Left hindlimb (tissue), 1 donor: Measurements from ENCODE around the gene SP140L.
"Not testable (repeated sequence)": the region's sequence is repeated elsewhere in the genome, so short reads cannot be mapped to it uniquely, and the experiment has no call there.

Experiments used
- DNase-seq: peaks from one replicate; pipeline ENCODE4 v3.0.0-alpha.2; 2018

The SP140L gene

GRCh38 chr2:230384986-230385385, 58.0 kb downstream of the SP140L start:
- no peak for DNase-seq

DNA sequence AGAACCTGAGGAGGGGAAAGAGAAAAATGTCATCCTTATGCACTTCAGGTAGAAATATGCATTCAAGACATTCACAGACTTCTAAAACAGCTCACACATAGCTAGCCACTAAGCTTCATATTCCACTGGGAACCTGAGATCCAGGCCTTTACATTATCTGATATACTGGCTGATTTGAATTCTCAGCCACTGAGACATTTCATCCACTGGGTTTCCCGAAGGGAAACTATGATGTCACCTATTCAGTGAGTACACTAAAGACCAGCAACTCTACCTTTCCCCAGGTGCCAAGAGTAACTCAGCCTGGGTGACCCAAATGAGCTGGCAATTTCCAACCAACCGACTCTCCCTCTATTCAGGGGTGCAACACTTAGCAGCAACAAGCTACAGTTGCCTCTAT, 67.3 kb downstream of the SP140L start:
- no peak for DNase-seq

DNA sequence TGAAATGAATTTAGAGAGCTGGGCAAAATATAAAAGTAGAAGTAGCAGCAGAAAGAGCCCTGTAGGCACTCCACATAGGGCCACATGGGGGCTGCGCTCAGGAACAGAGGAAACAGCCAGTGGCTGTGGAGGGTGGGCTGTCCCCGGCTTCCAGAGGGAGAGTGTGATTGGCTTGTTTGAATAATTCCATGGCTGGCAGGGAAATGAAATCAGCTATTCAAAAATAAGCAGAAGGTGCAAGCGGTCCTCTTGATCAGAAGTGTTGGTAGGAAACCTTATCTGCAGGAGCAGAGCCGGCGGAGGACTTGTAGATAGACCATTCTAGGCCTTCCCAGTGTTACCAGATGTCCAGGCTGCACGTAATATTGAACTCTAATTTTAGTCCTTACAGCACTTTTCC, 71.7 kb downstream of the SP140L start:
- DNase-seq: not testable (repeated sequence)

GRCh38 chr2:230400041-230400440, 73.0 kb downstream of the SP140L start:
- no peak for DNase-seq

- DNase-seq: no peak
Measured at GRCh38 chr2:230400454-230400853, 73.5 kb downstream of the SP140L start.

GRCh38 chr2:230401026-230401425, 74.0 kb downstream of the SP140L start:
- not testable (repeated sequence) for DNase-seq

GRCh38 chr2:230403746-230404145, 76.8 kb downstream of the SP140L start:
- no peak for DNase-seq

DNA sequence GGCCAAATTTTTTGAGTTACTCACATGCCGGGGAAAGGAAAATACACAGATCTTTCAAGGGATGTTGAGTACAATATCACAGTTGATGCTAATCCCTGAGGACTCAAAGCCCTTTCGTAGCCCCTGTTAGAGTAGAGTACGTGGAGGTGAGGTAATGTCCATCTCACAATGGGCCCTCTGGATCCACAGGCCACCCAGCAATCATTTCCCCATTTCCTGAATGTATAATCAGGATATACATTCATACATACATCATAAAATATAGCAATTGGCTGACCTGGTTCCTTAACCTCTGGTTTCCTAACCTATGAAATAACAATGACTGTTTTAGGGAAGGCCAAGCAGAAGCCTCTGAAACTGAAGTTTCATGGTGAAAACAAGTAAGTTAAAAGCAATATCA, 78.8 kb downstream of the SP140L start:
- no peak for DNase-seq

DNA sequence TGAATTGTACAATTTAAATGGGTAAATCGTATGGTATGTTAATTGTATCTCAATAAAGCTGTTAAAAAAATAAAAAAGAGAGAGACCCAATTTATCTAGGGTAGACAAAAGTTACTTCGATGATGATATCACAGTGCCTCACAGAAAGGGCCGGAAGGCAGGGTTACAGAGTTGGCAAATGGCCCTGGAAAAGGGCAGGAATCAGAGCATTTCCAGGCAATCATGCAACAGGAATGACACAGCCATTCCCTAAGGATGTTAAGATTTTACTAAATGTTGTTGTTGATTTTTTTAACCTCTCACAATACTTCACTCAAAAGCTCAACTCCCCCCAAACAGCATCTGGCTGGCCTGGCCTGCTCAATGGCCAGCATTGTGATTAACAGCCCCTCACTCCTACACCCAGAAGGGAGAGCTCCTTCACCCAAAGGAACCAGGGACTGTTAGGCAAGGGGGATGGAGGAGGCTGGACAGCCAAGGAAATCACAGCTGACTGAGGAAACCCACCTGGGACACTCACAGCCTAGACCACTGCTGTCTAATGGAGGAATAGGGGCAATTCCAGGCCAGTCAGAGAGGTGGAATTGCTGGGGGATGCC, 81.3 kb downstream of the SP140L start:
- DNase-seq: peak; percentile 50

- DNase-seq: not testable (repeated sequence)
Measured at GRCh38 chr2:230409316-230409715, 82.3 kb downstream of the SP140L start.

- no peak for DNase-seq
Measured at GRCh38 chr2:230410263-230410662, 83.3 kb downstream of the SP140L start.

- no peak for DNase-seq
Measured at GRCh38 chr2:230410861-230411569, 84.0 kb downstream of the SP140L start.

DNA sequence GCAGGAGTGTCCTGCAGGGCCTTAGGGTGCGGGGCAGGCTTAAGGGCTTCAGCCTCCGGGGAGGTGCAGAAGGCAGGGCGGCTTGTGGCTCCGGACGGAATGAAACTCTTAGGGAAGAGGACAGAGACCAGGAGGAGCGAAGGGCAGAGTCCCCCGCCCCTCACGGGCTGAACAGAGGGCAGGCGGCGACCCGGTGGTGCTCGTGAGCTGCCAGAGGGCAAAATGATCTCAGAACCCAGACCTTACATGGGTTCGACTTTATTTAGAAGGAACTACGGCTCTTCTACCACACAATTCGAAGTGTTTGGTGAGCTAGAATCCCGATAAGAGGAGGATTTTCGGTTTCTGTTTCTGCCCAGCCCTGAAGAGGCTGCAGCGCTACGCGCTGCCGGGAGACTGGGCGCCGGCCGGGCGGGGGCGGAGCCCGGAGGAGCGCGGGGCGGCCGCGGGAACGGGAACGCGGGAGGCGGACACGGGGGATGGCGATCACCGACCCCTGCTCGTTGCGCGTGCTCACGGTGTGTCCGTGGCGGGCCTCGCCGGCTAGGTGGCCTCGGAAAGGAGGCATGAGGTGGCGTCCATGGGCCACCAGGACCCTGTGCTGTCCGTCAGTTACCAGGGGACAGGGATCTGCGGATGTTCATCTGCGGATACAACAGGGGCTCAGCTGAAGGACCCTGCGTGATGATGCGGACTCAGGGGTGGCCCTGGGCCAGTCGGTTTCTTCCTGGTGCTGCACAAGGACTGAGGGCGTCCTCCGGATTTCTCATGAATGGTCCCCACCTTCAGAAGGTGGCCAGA, 84.8 kb downstream of the SP140L start:
- DNase-seq: peak; percentile 72

DNA sequence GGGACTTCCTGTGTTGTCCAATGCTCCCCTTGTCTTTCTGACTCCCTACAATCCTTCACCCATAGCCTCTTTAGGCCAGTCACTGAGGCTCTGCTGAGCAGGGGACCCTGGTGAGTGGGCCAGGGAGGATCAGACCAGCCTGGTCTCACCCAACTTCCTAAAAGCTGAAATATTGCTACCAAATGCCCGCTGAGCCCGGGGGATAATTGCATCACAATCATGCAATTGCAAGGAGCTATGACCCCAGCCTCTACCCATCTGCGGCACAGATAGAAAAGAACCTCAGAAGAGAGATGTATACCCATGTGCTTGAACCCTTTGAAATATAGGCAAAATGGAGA, 85.3 kb downstream of the SP140L start:
- DNase-seq: no peak

- DNase-seq: no peak
Measured at GRCh38 chr2:230412846-230413245, 85.9 kb downstream of the SP140L start.

DNA sequence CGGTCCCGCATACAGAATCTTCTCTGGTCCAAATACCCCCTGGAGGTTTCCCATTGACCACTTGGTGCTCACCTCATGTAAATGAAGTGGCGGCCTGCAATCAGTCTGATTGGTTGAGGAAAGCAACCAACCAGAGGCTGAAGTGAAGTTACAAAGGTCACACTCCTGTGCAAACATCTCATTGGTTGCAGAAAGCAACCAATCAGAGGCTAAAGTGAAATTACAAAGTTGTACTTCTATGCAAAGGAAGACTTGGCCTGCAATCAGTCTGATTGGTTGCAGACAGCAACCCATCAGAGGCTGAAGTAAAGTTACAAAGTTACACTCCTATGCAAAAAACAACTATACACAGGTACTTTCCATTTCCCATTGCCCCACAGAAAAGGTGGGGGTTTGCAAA, 86.5 kb downstream of the SP140L start:
- DNase-seq: no peak

GRCh38 chr2:230414302-230414701, 87.3 kb downstream of the SP140L start:
- DNase-seq: no peak

- peak; percentile 65 for DNase-seq
Measured at GRCh38 chr2:230416061-230416721, 89.2 kb downstream of the SP140L start, which contains the start of gene SP100. Gene SP100 (plus strand): TSS chr2:230416201. CDS start chr2:230416297, 96 bp downstream.

- no peak for DNase-seq
Measured at GRCh38 chr2:230417436-230417835, 90.4 kb downstream of the SP140L start.

DNA sequence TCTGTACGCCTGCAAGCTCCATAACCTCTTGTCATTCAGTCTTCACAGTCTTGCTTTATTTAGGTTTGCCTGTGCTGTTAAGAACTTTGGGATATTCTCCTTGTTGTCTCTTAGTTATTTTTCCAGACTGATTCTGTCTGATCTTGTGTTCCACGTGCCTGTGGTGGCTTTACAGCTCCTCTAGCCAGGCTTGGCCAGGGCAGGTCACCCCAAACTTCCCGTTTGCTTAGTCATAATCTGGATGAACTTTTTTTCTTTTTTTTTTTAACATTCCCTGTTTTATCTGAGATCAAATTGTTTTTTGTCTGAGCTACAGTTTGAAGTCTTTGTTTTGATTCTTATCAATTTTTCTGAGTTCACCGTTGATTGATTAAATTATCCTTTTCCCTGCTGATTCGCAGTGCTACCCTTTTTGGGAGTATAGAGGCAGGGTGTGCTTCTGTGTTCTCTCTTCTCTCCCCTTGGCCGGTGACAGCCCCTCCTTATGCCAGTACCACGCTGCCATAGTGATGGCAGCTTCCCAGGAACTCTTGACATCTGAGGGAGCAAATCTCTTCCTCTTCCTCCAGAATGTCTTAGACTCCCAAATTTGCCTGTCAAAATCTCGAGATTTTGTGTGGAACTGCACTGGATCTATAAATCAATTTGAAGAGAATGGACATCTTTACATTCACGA, 91.5 kb downstream of the SP140L start:
- no peak for DNase-seq

DNA sequence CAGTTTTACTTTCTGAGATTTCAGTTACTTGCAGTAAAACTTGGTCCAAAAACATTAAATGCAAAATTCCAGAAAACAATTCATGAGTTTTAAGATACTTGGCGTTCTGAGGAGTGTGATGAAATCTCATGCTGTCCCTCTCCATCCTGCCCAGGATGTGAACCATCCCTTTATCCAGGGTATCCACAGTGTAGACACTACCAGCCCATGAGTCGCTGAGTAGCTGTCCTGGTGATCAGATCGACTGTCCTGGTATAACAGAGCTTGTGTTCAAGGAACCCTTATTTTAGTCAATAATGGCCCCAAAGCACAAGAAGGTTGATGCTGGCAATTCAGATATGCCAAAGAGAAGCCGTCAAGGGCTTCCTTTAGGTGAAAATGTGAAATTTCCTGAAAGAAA, 92.2 kb downstream of the SP140L start:
- DNase-seq: no peak

GRCh38 chr2:230422149-230422548, 95.2 kb downstream of the SP140L start:
- no peak for DNase-seq
